ENCODE results near the gene AKT2.
A peak's percentile ranks its signal among the peaks of the same experiment; 100 is the strongest.
"Not testable (repeated sequence)": the region's sequence is repeated elsewhere in the genome, so short reads cannot be mapped to it uniquely, and the experiment has no call there.

AKT2 gene

GRCh38 chr19:40284501-40285352, at the start of gene AKT2:
Gene AKT2, minus strand, starts transcription at chr19:40285345. Its CDS starts 20,078 bp downstream, at chr19:40265267.
- DNase-seq = peak; percentile 74 to 87

GRCh38 chr19:40333083-40333482, 47.9 kb upstream of the AKT2 start:
- not testable (repeated sequence) for DNase-seq

- DNase-seq = no peak
Measured at GRCh38 chr19:40332669-40333068, 47.5 kb upstream of the AKT2 start.

DNA sequence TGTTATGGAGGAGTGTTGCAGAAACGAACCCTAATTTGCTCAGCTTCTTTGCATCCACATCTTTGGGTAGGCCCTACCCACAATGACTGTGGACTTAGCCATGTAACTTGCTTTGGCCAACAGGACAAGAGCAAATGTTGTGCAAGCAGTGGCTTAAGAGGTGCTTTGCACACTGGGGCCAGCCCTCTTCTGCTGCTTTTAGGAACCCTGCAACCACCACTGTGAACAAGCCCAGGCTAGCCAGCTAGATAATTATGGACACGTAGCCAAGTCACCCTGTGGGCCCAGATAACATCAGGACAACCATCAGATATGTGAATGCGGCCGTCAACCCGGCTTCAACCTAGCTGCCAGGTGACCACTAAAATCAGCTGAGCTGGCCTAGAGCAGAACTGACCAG, 45.9 kb upstream of the AKT2 start:
- DNase-seq = no peak

DNA sequence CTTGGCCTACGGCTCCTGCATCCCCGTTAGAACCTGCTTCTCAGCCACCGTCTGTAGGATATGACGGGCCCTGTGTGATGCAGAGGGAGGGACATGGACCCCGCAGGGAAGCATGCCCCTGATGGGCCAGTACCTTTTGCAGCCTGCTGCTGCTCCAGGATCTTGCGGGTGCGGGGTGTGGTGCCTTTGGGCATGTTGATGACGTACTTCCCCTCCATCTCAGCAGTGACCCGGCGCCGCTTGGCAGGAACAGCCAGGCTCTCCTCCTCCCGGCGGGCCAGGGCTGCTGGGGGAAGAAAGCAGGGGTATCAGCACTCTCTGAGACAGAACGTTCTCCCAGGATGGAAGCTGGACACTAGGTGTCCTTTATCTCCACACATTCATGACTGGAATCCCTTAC, 41.1 kb upstream of the AKT2 start:
- DNase-seq = no peak

GRCh38 chr19:40323705-40324104, 38.6 kb upstream of the AKT2 start:
- DNase-seq = no peak

GRCh38 chr19:40322951-40323615, 37.9 kb upstream of the AKT2 start:
- DNase-seq = no peak

- no peak for DNase-seq
Measured at GRCh38 chr19:40322271-40322610, 37.1 kb upstream of the AKT2 start.

DNA sequence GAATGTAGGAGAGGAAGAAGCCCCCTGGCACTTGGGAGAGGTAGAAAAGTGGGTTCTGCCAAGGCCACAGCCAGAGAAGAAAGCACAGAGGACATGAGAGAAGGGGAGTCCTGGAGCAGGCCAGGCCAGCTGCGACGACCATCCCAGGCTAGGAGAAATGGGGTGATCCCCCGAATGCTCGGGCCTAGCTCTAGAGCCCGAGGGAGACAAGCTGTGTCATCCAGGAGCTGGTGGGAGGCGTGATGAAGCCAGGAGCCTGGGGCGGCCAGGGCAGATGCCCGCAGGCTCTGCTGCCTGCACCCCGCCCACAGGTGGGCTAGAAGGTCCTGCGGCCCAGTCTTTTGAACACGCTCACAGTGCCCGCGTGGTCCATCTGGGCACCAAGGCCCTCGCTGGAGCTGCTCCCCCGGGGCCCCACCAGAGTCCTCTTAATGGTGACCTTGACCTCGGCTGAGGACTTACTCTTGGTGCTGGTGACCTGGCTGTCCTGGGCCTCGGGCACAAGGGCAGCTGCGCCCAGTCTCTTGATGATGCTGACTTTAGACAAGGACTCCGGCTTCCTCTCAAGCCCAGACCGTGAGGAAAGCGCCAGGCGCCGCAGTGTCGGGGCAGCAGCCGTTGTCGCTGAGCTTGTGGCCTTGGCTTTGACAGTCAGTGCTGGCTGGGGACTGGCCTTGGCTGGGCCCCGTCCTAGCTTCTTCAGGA, 36.6 kb upstream of the AKT2 start:
- no peak for DNase-seq

DNA sequence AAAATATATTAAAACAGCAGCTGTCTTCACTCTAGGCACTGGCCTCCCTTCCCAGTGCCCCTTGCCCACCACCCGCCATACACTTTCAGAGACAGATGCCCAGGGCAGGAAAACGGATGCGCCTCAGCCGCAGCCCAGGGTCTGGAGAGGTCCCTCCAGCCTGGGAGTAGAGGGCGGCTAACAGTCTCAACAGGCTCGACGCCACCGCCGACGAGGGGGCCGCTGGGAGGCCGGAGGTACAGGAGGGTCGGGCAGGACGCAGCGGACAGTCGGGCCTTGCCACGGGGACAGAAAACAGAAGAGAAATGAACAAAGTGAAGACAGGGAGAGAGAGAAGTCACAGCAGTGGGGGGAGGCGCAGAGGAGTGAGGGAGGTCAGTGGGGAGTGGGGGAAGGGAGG, 35.9 kb upstream of the AKT2 start:
- no peak for DNase-seq

DNA sequence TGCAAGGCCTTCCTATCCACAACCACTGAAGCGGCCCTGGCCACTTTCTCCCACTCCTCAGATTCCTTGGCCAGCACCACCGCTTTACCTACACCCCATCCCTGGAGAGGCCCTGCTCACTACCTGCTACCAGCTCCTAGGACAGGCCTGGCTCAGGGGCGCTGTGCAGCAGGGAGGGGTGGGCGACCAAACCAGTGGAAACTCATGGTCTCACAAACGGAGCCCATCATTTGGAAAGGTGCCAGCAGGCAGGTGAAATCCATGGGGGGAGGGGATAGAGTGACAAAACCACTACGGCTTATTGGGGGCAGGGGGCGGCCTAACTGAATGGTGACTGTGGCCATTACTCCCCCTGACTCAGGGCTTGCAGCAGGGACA, 35.4 kb upstream of the AKT2 start:
- DNase-seq = no peak

DNA sequence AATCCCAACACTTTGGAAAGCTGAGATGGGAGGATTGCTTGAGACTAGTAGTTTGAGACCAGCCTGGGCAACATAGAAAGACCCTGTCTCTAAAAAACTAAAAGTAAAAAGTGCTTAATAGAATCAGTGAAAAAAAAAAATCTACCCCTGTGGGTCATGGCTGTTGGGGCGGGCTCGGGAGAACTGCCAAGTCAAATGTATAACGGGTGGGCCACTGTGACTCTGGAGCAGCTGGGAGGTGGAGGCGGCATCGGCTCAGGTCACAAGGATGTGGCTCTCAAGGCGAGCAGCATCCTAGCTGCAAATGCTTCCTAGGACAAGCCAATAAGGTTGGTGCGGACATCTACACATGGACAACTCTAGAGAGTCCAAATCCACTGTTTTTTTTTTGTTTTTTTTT, 32.2 kb upstream of the AKT2 start:
- DNase-seq = no peak

DNA sequence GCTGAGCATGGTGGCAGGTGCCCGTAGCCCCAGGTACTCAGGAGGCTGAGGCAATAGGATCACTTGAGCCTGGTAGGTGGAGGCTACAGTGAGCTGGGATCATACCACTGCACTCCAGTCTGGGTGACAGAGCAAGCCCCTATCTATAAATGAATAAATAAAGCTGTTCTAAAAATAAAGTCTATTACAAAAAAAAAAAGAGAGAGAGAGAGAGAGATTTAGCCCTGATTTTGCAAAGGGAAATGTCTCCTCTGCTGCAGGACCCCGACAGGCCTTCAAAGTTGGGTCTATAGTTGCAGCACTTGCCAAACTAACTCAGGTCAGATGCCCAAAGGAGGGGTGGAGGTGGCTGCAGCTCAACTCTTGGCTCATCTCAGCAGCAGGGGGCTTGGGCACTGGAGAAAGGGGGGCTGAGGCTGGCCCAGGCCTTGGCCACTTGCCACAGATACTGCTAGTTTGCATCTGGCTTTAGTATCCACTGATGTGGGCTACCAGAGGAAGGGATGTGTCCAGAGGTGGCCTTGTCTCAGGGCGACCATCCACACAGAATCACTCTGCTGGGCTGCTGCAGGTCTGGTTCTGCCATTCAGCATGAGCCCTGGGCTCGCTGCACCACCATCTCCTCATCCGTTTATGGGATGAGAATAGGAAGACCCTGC, 30.8 kb upstream of the AKT2 start:
- DNase-seq = no peak

DNA sequence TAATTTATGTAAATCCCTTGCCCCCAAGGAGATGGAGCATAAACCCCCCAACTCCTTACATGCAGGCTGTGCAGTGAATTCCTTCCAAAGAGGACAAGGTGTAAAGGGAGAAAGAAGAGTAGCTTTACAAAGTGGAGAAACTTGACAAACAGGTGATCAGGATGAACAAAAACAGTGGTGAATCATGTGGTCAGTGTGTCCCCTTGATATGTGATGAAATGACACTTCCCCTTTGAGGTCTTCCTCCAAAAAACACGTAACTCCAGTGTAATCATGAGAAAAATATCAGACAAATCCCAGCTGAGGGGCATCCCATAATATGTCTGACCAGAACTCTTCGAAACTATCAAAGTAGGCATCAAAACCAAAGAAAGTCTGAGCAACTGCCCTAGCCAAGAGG, 29.5 kb upstream of the AKT2 start:
- DNase-seq = no peak

- DNase-seq = no peak
Measured at GRCh38 chr19:40313229-40313983, 28.3 kb upstream of the AKT2 start.

DNA sequence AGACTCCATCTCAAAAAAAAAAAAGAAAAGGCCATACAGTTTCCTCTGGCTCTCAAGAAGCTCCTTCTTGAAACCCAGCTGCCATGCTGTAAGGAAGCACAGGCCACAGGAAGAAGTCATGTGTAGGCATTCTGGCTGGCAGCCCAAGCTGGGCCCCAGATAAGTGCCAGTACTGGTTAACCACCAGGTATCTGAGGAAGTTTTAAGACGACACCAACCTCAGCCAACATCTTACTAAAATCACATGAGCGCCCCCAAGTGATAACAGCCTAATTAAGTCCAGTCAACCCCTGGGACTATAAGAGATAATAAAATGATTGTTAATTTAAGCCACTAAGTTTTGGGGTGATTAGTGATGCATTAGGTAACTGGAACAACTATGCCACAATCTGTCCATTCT, 27.4 kb upstream of the AKT2 start:
- DNase-seq = no peak

DNA sequence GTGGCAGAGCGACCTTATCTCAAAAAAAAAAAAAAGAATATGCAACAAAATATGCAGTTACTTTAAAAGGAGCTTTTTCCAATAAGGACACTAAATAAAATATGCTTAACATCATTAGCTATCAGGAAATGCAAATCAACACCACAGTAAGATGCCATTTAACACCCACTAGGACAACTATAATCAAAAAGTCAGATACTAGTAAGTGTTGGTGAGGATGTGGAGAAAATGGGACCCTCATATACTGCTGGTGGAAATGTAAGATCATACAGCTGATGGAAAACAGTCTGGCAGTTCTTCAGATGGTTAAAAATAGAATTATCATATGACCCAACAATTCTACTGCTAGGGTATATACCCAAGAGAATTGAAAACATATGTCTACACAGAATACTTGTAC, 24.5 kb upstream of the AKT2 start:
- DNase-seq = no peak

- peak; percentile 75 to 90 for DNase-seq
Measured at GRCh38 chr19:40305403-40305802, 20.3 kb upstream of the AKT2 start.

DNA sequence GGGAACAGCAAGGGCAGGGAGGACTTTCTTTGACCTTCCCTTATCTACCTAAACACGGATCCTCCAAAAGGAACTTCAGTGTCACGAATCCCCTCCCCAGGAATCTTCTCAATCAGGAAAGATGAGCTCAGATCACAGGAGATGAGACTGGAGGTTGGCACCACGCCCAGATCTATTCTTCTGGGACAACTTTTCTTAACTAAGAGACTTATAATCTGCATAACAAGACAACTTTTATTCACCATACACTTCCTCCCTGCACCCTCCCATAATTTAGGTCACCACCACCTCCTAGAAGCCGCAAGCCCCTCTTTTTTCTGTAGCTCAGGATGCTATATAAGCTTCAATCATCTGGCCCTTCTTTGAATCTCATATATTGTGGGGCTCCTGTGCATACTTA, 19.2 kb upstream of the AKT2 start:
- DNase-seq = no peak

GRCh38 chr19:40303765-40304164, 18.6 kb upstream of the AKT2 start:
- DNase-seq = no peak

DNA sequence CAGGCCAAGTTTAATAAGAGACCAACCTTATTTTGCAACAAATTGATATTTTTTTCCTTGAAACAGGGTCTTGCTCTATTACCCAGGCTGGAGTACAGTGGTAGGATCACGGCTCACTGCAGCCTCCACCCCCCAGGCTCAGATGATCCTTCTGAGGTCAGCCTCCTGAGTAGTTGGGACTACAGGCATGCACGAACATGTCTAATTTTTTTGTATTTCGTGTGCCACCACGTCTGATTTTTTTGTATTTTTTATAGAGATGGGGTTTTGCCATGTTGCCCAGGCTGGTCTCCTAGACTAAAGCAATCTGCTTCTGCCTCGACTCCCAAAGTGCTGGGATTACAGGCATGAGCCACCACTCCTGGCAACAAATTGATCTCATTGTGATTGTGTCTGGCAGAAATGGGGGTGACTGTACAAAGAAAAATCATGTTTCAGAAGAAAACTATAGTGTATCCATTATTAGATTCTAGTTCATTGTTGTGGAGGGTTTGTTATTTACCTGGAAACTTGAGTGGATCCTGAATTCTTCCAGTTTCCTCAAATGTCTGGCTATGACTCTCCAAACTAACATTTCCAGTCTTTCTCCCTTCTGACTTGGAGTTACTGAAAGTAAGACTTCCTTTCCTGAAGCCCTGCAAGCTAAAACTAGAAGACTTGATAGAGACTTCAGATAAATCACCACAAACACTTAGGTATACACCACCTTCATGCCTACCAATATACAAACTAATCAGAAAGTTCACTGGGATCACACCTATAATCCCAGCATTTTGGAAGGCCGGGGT, 17.3 kb upstream of the AKT2 start:
- DNase-seq = no peak

GRCh38 chr19:40300668-40301067, 15.5 kb upstream of the AKT2 start:
- no peak for DNase-seq

All from NCI-H524 (cell line).